NCI-H82 treated with DMSO at 0.1 percent for 48 hours (cell line): ENCODE data around the gene CST9L.

Source experiments
- DNase-seq: peaks from one replicate; lab custom pipeline; 2025; ENCODE audit not compliant: unreplicated experiment; lab: John Stamatoyannopoulos, UW

Gene CST9L

DNA sequence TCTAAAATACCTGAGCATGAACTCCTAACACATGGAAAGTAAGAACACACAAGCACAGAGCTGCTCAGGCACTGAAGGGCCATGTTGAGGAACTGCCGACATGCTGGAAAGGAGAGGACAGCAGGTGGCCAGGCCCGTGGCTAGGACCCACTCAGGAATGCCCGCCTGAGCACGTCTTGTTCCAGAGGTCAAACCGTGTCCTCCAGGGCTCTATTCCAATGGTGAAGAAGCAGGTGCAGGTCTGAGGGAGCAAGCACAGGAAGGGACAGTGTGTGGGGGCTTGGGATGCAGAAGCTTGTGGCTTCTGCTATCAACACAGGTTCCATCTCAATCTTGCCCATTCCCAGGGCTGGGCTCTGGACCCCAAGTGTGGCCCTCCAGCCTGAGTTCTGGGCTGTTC lies 20.7 kb downstream of the CST9L start:
- no peak for DNase-seq

- DNase-seq = no peak
These were observed 21.7 kb downstream of the CST9L start for GRCh38 chr20:23546435-23547144.

DNA sequence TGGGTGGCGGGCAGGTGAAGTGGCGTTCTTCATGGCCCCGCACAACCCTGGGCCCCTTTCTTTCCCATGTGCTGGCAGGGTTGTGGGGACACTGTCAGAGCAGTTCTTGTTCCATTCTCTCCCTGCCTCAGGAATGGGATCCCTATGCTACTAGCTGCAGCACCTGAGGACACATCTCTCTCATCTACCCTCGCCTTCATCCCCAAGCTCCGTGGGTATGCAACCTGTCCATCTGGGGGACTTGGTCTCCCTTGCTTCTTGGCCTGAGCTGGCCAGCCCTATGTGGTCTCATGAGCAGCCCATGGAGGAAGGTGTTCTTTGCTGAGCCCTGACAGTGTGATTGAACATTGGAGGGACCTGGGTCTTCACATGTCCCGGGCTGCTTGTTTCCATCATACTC lies 24.2 kb downstream of the CST9L start:
- DNase-seq = no peak

GRCh38 chr20:23542801-23543200 lies 25.5 kb downstream of the CST9L start:
- no peak for DNase-seq

GRCh38 chr20:23541776-23542175 lies 26.5 kb downstream of the CST9L start:
- DNase-seq = no peak

DNA sequence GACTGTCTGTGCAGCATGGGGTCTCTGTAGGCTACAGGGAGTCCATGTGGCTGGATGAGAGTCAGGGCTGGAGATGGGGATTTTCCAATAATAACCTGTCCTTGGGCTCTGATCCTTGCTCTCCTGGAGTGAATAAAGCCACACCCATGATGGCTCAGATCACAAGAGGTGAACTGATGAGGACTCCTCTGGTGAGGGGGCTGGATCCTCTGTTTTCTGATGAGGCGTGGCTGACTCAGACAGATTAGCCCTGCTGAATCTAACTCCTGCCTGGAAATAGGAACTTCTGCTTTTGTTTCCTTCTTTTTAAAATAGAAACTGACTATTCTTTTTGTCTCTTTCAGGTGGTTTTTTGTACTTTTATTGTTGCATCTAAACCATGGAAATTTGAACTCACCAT lies 27.0 kb downstream of the CST9L start:
- DNase-seq = no peak

DNA sequence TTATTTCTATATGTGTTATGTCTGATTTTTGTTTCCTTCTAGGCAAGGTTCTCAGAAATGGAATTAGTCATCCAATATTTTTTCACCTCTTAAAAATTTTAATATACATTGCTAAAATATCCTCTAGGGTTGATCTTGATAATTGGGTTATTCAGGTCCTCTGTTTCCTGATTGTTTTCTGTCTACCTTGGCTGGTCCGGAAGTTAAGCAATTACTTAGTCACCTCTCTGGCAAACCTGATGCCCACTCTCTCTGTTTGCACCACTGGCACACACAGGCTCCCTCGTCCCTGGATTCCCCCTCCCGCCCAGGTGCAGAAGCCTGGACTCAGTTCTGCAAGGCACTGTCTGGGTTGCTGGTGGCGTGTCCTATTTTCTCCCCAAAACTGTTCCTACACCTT lies 27.7 kb downstream of the CST9L start:
- no peak for DNase-seq

- DNase-seq = no peak
These were observed 31.3 kb downstream of the CST9L start for GRCh38 chr20:23537030-23537429.

GRCh38 chr20:23536328-23536974 lies 31.8 kb downstream of the CST9L start:
- DNase-seq = no peak

DNA sequence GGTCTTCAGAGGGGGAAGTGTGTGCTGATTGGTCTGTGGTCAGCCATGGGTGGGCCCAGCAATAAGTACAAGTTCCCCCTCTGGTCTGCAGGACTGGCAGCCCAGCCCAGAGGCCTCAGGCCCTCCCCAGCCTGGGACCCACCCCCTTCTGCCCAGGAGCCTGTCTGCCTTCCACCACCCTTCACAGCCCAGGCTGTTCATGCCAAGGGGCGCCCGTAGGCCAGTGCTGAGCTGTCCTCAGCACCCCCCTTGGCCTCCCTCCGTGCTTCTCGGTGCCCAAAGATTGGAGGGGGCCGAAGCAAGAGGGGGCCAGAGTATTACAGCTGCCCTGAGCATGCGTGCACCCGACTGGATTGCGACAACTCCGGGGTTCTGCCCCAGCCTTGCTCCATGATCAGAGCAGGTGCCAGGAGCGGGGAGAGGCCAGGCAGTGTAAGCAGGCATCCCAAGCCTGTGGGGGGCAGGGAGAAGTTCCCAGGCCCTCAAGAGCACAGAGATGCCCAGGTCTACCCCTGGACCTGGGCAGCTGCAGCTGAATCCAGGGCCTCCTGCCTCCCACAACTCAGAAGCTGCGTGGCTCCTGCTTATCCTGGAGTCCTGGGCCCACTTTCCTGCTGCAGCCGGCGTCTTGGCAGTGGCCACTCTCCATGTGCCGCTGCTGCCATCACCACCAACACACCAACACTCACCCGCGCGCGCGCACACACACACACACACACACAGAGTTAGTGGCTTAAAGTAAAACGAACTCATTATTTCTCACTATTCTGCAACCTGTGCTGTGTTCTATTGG lies 33.3 kb downstream of the CST9L start:
- DNase-seq = no peak

GRCh38 chr20:23533161-23533560 lies 35.1 kb downstream of the CST9L start:
- DNase-seq = no peak

GRCh38 chr20:23532533-23532932 lies 35.8 kb downstream of the CST9L start:
- no peak for DNase-seq

DNA sequence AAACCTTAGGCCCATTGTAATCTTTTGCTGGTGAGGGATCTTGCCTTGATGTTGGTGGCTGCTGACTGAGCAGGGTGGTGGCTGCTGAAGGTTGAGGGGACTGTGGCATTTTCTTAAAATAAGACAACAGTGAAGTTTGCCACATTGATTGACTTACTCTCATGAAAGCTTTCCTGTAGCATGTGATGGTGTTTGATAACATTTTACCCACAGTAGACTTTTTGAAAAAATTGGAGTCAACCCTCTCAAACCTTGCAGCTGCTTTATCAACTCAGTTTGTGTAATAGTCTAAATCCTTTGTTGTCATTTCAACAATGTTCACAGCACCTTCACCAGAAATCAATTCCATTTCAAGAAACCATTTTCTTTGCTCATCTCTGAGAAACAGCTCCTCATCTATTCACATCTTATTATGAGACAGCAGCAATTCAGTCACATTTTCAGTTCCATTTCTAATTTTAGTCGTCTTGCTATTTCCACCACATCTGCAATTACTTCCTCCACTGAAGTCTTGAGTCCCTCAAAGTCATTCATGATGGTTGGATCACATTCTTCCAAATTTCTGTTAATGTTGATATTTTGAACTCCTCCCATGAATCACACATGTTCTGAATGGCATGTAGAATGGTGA lies 37.2 kb downstream of the CST9L start:
- DNase-seq = no peak

DNA sequence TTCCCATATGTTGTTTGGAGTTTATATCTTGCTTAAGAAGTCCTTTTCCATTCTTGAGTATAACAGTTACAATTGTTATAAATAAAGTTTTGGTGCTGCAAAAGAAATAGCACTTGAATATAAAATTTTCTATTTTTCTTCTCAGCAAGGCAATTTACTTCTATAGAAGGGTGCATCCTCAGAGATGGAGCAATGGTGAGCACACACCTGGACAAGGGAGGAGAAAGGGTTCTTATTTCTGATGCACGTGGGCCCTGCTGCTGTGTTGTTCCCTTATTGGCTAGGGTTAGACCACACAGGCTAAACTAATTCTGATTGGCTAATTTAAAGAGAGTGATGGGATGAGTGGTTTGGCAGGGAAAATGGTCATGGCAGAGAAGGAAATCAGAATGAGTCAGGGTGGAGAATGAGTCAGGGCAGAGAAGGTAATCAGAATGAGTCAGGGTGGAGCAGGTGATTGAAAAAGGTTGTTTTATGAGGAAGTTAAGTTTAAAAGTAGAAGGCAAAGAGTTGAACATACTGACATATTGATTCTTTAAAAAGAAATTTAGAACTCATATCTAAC lies 39.3 kb downstream of the CST9L start:
- no peak for DNase-seq

DNA sequence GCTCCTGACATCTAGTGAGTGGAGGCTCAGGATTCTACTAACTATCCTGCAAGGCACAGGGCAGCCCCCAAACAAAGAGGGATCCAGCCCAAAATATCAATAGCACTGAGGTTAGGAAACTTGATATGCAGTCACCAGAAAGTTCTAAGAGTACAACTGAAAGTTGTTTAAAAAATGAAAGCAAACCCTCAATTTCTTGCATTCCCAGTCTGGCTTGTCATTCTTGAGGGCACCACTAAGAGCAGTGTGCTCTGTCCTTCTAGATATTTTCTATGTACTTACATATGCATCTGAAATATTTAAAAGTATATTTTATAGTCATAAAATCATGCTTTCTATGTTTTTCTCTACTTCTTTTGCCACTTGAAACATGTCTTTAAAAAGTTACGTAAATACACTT lies 41.4 kb downstream of the CST9L start:
- no peak for DNase-seq

DNA sequence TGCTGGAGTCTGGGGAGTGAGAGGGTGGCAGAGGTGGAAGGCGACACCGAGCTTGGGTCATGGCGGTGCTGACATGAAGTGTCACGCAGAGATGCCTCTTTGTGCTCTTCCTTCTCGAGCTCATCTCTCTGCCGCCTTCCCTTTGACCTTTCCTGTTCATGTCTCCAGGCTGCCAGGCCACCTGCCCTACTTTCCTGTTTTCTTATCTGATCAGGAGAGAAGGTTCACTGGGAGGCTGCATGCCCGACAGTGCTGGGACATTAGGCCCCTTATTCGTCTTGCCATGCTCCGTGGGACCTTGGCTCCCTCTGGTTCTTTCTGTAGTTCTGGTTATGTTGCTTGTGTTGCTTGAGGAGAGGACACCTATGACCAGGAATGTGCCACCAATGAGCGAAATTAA lies 44.1 kb downstream of the CST9L start:
- DNase-seq = no peak

DNA sequence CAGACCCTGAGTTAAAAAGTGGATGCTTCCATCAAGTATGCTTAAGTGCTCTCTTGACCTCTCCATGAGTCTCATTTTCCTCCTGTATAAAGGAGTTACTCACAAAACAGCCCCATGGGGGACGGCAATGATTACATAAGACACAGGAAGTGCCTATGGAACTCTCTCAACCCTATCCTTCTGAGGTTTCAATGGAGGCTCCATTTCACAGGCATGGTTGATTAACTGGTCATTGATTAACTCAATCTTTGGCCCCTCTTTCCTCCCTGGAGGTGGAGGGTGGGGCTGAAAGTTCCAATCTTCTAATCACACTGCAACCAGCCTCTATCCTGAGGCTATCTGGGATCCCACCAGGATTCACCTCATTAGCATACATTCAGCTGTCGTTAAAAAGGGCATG lies 48.1 kb downstream of the CST9L start:
- no peak for DNase-seq

DNA sequence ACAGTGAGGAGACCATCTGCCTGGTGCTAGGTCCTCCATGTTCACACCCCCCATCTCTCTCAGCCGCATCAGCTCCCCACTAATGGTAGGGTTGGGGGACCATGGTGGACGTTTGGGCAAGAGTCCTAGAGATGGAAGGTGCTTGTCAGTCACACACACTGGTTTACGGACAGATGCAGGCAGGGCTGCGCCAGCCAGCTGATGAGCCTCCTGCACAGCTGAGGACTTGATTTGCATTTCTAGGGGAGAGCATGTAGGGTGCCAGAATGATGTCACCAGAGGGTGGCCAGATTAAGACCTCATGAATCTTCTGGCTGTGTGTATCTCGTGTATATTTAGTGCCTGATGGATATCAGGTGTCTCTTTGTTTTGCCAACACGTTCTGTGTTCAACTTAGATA lies 48.7 kb downstream of the CST9L start:
- DNase-seq = no peak

DNA sequence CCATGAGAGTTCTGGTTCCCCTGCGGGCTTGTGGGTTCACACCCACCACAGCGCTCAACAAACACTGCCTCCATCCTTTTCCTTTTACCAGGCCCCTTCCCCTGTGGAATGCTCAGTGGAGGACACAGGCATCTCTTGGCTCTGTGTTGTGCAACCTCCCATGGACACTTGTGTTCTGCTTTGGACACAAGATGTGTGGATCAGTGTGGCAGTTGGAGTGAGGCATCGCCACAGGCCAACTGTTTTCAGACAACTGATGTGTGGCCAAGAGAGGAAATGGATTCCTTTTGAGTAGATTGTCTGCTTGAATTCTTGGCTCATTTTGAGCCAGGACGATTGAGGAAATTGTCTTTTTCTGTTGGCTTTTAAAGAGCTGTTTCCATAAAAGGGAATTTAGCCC lies 50.6 kb downstream of the CST9L start:
- no peak for DNase-seq

DNA sequence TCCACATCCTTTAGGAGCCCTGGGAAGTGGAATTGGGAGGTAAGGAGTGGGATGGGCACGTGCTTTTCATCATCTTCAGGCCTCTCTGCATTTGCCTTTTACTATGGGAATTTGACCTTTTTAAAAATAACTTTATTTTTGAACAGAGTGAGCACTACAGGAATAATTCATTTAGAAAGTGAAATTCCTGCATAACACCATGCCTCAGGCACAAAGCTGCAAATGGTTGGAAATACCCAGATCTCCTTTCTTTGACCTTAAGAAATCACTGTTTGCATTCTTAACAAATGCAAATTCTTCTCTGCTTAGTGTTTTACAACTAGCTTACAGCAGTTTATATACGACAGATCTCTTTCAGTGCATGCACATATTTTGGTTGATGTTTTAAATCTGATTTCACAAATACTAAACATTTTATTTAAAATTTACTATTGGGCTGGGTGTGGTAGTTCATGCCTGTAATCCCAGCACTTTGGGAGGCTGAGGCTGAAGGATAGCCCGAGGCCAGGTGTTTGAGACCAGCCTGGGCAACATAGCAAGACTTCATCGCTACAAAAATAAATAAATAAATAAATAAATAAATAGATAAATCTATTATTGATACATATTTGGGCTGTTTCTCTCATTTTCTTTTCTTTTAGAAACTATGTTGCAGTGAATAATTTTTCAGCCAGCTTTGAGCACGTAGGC lies 52.9 kb downstream of the CST9L start:
- DNase-seq = no peak

DNA sequence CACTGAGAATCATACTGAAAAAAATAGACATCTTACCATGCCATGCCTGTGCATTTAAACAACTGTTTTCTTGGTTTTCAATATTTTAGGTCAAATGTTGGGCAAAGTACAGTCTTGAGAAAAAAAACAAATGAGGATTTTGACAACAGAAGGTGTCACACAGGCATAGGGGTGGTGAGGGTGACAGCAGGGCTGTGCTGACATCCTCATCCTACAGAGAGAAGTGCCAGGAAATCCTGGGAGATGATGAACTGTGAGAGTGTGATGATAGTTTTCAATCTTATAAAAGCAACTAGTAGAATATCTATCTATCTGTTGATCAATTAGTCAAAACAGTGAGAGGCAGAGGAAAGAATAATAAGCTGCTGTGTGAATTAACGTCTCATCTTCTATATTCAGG lies 53.4 kb downstream of the CST9L start:
- DNase-seq = no peak
